CD4-positive, alpha-beta T cell treated with Interleukin-1 beta for 1 hour (primary cell): ENCODE data around the gene PIP4K2A.
"Not testable (repeated sequence)": the region's sequence is repeated elsewhere in the genome, so short reads cannot be mapped to it uniquely, and the experiment has no call there.

Source experiments
- DNase-seq, 2 donors: peaks; one replicate each; pipeline ENCODE4 v3.0.0-alpha.2; 2020 to 2022

The PIP4K2A gene

GRCh38 chr10:22692119-22692518 lies 22.3 kb downstream of the PIP4K2A start:
- DNase-seq = not testable (repeated sequence)

- no peak for DNase-seq
Measured at GRCh38 chr10:22690614-22691431, 23.6 kb downstream of the PIP4K2A start.

DNA sequence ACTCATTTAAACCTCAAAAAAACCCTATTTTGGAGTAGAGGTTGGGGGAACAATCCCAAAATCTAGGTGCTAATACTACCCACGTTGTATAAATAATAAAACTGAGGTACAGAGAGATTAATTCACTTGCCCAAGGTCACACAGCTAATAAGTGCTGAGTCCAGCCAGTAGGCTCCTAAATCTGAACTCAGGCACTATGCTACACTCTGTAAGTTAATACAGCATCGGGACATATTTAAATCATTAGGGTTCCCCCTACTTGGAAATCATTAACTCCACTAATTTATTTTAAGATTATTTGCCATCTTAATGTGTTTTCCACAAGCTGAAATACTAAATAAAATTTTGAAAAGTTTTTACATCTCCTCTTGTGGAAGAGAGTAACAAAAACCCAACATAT lies 24.2 kb downstream of the PIP4K2A start:
- DNase-seq = no peak

DNA sequence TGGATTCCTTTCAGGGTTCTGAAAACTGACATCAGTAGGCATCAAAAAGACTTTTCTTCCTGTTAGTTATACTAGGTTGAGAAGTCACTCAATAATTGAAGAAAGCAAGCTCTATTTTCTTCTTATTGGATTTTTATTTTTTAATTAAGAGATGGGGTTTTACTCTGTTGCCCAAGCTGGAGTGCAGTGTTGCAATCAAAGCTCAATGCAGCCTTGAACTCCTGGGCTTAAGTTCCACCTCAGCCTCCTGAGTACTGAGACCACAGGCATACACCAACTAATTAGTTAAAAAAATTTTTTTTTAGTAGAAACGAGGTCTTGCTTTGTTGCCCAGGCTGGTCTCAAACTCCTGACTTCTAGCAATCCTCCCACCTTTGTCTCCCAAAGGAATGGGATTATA lies 28.0 kb downstream of the PIP4K2A start:
- DNase-seq = no peak

DNA sequence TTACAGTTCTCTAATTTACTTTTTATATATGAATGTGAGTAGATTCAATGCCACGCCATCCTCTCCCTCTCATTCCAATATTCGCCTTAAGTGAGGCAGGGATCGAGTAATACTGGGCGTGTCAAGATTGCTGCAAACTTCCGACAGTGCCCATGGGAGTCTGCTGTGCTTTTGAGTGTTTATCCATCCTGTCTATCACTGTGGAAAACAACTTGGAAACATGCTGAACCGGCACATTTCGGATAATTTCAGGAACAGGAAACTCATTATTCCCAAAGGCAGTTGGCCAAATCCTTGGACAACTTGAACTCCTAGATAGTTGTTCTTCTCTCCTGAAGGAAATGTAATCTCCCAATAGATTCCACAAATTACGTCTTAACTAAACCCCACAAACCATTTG lies 28.5 kb downstream of the PIP4K2A start:
- DNase-seq = no peak

- no peak for DNase-seq
Measured at GRCh38 chr10:22684699-22685098, 29.7 kb downstream of the PIP4K2A start.

GRCh38 chr10:22683140-22683389 lies 31.3 kb downstream of the PIP4K2A start:
- no peak for DNase-seq

- DNase-seq = peak; percentile 58 to 72
Measured at GRCh38 chr10:22682237-22683139, 31.9 kb downstream of the PIP4K2A start.

- peak; percentile 48 to 58 for DNase-seq
Measured at GRCh38 chr10:22681783-22682183, 32.6 kb downstream of the PIP4K2A start.

GRCh38 chr10:22681301-22681700 lies 33.1 kb downstream of the PIP4K2A start:
- no peak for DNase-seq

GRCh38 chr10:22679608-22680007 lies 34.8 kb downstream of the PIP4K2A start:
- DNase-seq = peak in 1 of 2 donors; percentile 48

- DNase-seq = no peak
Measured at GRCh38 chr10:22677333-22677732, 37.0 kb downstream of the PIP4K2A start.

DNA sequence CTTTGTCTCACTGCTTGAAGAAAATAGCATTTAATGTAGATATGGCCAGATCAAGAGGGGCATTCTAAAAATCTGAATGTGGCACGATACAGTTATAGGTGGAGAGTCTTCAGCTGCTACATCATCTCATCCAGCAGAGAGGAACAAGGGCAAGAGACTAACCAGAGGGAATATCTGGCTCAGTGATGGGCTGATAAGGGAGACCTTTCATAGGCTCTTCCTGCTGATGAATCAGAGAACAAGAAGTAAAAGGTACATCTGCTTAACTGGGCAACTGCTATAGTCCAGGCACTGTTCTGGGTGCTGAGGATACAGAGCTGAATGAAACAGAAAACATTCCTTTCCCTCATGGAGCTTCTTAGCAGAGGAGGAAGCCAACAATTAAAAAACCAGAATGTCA lies 37.9 kb downstream of the PIP4K2A start:
- DNase-seq = no peak

DNA sequence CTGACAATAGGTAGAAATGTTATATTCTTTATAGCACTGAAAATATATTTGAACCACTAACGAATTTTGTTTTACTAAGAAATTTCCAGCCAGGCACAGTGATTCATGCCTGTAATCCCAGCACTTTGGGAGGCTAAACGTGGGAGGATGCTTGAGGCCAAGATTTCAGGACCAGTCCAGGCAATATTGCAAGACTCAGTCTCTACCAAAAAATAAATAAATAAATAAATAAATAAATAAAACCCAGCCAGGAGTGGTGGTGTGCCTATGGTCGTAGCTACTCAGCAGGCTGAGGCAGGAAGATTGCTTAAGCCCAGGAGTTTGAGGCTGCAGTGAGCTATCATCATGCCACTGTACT lies 39.8 kb downstream of the PIP4K2A start:
- no peak for DNase-seq

- DNase-seq = no peak
Measured at GRCh38 chr10:22673785-22674572, 40.4 kb downstream of the PIP4K2A start.

DNA sequence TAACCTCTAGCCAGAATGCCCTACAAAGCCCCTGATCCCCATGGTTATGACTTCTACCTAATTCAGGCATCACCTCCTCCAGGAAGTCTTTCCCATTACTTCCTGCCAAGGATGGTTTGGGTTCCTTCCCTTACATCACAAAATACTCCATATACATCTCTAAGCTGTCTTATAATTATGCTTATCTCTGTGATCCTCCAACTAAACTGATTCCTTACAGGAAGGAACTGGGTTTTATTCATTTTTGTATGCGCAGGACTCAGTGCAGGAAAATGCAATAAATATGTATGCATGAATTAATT lies 41.3 kb downstream of the PIP4K2A start:
- DNase-seq = no peak

DNA sequence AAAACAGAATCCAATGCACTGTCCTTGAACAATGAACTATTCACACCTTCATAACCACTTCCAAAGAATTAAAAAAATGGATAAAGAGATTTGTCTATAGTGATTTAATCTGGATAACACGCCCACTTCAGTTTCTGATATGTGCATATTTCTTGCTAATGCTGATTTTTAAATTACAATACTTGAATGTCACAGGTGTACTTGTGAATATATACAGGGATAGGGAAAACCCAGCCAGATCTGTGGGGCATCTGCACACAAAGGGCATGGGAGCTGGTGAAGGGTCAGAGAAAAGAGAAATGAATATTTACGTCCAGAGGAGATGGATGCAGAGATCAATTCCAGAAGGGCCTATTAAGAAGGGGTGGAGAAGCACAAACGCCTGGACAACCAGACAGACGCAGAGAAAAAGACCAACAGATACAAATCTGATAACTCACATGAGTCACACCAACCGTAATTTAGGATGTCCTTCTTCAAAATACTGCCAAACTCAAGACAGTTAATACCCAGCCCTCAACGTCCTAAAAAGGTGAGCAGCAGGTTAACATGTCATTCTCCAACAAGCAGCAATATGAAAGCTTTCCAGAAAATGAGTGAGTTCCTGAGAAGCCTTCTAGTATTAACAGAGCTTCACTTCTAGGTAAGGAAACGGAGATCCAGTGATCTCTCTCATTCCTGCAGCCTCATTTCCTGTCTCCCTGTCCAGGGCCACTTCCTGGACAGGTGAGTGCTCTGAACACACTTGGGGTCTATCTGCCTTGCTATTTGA lies 41.9 kb downstream of the PIP4K2A start:
- DNase-seq = no peak

- DNase-seq = no peak
Measured at GRCh38 chr10:22670788-22671187, 43.6 kb downstream of the PIP4K2A start.

- no peak for DNase-seq
Measured at GRCh38 chr10:22669163-22669711, 45.1 kb downstream of the PIP4K2A start.

DNA sequence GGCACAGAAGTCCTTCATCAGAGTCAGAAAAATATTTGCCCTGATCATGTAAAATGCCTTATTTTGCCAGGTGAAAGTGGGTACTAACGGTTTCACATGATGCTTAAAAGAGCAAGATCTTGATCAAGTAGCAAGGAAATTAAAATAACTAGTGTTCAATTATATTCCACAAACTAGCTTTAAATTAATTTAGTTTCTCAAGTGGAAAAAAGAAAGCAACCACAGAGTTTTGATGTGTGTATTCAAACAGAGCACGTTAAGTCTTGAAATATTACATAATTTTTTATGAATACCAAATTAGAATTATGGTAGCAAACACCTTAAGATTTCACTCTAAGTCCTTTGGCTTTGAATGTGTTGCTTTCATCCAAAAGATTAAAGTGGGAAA lies 47.3 kb downstream of the PIP4K2A start:
- DNase-seq = no peak

DNA sequence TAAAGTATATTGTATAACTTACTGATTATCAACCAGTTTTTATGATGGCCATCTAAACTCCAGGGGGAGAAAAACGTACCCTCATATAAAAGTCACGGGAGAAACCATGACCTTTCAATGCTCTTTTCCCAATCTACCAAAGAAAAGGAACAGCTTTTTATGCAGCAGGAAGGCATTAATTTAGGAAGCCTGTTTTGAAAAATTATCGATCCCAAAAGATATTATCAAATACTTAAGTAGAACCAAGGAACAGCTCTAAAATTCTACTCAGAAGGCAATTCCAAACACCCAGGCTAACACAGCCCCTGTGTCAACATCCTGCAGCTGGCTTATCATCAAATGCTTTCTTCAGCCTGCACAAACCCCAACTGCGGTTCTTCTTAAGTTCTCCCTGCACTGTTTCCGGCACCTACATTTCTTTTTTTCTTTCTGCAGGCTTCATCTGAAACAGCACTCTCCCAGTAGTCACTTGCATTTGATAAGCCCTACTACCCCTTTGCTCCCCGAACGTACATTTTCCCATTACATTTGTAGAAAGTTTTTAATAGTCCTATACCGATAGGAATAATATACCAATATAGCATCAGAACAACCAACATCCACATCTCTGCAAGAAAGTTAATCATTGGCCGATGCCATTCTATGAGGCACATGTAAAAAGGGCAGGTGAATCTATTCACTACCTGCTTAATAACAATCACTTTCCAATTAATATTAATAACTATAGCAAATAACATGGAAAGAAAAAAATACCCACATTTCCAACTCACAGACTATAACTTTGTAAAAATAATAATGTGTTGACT lies 47.9 kb downstream of the PIP4K2A start:
- DNase-seq = peak; percentile 68 to 78

GRCh38 chr10:22665329-22665728 lies 49.0 kb downstream of the PIP4K2A start:
- no peak for DNase-seq
